Measurements from ENCODE around the gene S1PR3. TPM values are rescaled to one million over a fixed set of nuclear protein-coding genes. Genes with fewer than 3 reads are reported as not detected.
A peak's percentile ranks its signal among the peaks of the same experiment; 100 is the strongest.
"Not testable (repeated sequence)": the region's sequence is repeated elsewhere in the genome, so short reads cannot be mapped to it uniquely, and the experiment has no call there.

Gene S1PR3
- total RNA-seq (ENCODE audit: insufficient read depth, low replicate concordance) = 11.8 TPM

DNA sequence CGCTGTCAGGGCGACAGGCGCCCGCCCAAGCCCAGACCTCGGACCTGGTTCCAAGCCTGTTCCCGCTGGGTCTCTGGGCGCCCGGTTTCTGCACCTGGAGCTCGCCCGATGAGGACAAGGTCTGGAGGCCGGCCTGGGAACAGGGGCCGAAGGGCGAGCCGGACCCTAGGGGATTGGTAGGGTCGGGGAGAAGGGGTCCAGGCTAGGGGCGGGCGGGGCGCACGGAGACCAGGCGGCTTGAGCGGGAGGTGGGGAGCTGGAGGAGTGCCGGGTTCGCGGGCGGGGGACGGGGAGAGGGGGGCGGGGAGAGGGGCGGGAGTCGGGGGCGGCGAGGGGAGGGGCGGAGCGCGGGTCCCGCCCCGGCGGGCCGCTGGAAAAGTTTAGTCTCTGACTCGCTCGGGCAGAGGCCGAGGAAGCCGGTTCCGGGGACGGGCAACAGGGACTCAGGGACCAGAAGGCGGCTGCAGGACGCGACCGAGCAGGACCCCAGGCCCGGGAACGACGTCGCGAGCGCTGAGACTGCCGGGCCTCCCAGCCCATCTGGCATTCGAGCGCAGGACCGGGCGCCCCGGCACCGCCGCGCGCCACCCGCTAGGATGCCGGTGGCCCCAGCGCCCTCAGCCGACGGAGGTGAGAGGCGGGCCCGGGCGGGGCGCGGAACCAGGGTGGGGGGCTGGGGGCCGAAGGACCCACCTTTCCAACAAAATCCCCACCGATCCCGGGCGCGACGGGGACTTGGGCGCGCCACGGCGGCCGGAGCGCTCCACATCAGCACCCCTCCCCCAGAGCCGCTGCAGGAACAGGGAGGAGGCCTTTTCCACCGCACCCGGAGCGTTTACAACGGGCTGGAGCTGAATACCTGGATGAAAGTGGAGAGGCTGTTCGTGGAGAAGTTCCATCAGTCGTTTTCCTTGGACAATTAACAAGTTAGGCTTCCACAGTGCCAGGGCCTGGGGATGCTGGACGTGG lies at the start of gene S1PR3:
Gene S1PR3, plus strand, starts transcription at position 403 of the 969 bp plus-strand sequence. CDS start 9,733 bp downstream, outside the sequence.
- peak; percentile 77 for DNase-seq (ENCODE audit: low spot score)

DNA sequence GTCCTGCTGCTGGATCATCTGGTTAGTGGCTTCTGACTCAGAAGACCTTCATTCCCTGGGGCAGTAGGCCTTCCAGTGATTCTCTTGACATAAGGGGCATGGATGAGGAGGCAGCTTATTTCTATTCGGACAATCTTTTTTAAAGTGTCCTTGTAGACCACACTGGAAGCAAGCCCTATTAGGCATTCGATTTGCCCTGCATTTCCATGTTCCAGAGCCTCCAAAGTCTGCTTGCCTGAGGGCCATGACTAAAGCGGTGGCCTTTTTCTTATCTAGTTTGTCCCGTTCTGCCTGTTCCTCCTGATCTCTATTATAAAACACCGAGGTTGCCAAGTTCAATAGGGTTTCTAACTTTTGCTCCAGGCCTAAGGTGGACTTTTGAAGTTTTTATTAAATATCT lies 49.7 kb upstream of the S1PR3 start:
- DNase-seq (ENCODE audit: low spot score) = not testable (repeated sequence)

DNA sequence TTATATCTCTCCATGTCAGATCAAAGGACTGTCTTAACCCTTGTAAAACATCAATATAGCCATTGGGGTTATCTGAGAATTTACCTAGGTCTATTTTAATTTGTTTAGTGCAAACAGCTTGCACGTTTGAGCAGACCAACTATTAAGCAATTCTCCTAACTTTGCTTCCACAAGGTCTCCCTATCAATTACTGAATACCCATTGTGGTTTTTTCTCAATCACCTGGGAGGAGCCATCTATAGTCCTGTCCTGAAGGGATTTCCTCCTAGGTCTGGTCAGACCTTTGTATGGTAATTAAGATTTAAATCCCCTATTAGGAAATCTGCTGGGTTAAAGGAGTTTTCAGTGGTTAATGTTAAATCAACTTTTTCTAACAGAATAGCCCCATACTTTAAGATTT lies 48.9 kb upstream of the S1PR3 start:
- no peak for DNase-seq (ENCODE audit: low spot score)

DNA sequence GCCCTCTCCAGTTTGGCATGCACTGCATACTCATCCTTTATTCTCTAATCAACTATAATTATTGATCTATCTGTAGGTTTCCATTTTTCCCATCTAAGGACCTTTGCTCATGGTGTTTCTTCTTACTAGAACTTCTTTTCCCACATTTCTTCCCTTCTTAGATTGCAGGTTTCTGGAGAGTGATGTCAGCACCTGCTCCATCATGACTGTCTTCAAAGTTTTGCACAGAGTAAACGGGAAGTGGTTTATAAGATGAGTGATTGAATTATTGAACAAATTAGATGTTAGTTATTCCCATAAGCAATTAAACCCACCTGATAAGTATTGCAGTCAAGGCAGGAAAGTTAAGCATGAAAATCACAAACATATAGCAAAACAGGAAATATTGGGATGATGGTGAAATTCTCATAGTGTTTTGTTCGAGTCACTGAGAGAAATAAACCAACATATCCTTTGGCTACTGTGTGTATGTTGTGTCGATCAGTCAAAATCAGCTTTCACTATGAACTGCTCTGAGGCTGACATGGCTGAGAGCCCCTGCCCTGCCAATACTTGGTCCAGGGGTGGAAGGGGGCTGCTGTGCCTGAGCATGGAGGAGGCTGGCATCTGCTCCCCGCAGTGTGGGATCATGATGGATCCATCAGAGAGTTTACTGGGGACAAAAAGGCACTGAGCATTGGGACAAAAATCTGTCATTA lies 45.5 kb upstream of the S1PR3 start:
- DNase-seq (ENCODE audit: low spot score) = no peak

DNA sequence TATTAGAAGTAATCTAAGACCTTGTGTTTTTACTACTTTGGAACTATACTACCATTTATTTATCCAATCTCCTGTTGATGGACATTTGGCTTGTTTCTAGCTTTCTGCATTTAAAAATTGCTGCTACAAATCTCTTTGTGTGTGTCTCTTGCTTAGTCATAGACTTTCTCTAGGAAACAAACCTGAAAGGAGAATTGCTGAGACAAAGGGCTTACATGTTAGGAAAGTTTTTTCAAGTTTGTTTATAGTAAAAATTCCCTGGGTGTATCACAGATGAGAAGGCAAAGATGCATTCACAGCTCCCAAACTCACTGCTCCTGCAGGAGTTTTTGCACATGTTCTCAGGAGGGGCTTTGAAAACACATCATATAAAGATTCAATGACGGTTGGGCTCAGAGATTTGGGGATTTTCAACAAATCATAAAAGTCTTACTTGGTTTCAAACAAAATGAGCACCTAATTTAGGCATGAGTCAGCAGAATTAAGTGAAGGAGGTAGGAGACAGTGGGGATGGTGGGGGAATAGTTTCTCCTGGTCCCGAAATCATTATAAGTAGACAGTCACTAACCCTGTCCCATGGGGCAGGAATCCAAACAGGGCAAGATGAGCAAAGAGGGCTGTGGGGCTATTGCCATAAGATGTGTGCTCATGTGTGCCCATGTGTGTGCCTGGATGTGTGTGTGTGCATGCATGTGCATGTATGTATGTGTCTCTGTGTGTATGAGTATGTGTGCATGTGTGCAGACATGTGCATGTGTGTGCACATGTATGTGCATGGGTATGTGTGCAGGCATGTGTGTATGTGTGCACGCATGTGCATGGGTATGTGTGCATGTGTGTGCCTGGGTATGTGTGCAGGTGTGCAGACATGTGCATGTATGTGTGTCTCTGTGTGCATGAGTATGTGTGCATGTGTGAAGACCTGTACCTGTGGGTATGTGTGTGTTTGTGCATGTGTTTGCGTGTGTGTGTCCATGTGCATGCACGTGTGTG lies 43.4 kb upstream of the S1PR3 start:
- no peak for DNase-seq (ENCODE audit: low spot score)

DNA sequence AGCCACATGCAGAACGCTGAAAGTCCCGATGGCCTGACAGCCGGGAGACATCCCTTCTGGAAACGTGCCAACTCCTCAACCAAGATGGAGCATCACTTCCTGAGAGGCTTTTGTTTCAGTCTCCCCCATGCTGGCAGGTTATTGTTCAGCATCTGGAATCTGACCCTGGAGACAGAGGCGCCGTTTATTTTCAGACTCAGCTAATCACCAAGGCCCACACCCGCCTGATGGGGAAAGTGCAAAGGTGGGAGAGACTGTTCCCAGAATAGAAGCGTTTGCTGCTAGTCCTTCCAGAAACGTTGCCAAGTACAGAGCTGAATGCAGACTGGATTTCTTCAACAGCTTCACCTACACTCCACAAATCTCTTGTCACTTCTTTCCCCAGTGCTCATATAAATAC lies 41.8 kb upstream of the S1PR3 start:
- peak; percentile 53 for DNase-seq (ENCODE audit: low spot score)

DNA sequence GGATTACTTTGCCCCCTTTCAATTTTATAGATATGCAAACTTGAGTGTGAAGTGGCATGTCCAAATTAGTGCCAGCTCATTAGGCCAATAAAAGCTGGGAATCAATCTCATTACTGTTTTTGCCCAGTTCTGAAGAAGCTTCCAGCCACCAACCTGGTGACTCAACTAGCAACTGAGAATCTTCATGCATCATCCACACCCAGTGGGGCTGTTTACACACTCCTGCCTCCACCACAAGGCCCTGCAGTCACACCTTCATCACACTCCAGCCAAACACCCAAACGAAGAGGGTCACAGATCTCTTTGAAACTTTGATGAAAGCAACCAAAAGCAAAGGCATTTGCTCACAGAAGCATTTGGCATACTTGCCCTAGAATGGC lies 41.3 kb upstream of the S1PR3 start:
- DNase-seq (ENCODE audit: low spot score) = no peak

DNA sequence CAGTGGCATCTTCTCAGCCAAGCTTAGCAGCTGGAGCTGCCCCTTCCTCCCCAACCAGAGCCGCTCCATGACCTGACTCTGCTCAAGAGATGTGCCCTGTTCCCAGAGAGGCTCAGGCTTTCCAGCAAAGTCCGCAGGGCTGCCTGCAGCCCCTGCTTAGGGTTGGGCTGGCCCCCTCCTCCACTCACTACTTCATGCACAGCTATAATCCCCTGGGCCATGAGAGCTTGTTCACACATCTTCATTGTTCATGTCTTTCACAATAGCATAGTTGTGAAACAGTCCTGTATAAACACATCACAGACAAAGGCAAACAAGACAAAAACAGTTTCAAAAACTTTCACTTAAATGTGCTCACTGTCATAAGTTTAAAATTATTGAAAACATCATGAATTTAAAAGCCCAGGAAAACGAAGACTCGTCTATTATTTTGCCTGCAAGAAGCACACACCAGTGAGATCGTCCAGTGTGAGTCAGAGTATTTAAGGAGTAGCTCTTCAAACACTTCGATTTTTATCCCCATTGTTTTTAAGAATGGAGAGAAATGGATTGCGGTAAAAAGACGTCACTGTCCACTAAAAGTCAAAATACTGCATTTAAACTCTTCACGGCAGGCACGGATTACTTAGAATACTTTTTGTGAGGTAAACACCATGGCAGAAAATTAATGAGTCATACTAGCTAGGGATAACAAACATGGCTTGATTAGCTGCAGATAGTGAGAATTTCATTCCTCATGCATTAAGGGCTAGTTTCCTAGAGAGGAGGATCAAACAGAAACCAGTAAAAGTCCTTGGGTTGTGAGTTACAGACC lies 40.7 kb upstream of the S1PR3 start:
- peak; percentile 40 for DNase-seq (ENCODE audit: low spot score)

DNA sequence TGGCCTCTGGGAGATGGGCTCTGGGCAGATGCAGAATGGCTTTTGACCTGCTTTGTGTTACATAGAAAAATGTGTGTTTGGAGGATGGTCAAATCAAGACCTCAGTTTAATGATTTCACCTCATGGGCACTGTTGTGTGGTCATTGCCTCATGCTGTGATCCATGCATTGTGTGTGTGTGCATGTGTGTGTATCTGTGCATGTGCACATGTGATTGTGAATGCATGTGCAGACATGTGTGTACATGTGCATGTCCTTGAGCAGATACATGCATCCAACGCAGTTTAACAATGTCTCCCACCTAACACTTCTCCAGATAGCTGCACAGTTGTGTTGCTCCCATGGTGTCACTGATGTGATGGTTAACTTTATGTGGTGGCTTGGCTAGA lies 40.1 kb upstream of the S1PR3 start:
- DNase-seq (ENCODE audit: low spot score) = no peak

DNA sequence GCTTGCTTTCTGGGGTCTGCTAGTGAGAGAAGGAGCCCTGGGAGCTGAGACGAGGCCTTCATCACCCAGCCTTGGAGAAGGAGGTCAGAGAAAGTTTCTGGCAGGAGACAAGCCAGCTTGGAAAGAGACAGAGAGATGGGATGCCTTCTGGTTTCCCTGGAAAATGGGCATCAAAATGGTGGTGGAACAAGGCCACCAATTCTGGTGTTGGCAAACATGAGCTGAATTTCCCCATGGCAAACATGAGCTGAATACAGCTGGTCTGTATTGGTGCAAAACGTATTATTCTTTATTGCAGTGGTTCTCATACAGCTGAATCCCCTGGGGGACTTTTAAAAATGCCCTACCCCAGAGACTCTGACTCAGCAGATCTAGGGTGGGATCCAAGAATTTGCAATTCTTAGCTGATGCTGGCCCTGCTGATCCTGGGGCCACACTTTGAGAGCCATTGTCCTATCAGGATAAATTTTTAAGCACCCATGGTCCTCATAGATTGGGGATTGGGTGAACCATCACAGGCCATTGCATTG lies 39.1 kb upstream of the S1PR3 start:
- no peak for DNase-seq (ENCODE audit: low spot score)

DNA sequence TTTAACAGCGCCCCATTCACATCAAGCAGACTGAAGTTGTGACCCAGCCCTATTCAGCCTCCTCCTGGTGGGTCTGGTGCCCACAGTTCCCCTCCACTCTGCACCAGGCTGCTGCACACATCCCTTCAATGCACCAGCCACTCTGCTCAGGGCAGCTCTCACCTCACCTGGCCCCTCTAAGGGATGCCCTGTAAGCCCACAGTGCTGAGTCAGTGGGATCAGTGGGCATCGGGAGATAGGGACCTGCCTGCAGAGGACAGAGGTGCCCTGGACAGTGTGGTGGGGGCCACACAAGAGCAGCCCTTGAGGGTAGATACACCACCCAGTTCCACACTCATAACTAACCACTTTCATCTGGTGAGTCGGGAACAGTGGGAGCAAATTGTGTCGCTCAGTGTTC lies 38.3 kb upstream of the S1PR3 start:
- DNase-seq (ENCODE audit: low spot score) = no peak

DNA sequence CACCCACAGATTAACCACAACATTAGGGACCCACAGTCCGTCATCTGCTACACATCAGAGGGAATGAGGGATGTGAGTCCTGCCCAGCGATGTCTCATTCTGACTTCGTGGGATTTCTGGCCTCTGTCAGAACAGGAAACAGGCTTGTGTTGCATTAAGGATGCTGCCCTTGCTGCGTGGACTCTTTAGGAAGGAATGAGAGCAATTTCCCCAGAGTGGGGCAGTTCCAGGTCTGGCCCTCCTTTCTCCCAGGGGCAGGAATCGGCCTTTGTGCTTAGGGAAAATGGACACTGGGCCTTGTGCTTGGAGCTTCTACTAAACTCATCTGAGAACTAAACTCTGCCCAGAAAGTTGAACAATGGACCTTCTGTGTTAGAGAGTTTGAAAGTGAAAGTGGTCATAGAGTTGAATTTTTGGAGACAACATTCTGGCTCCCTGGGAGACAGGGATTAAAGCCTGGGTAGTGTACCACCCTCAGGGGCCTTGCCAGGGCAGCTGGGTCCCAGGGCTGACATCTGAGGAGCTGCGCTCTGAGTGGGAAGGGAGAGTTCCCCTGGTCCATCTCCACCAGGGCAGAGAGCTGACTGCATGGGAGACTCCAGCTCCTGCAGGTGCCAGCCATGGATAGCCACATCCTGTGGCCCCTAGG lies 37.8 kb upstream of the S1PR3 start:
- peak; percentile 66 for DNase-seq (ENCODE audit: low spot score)

DNA sequence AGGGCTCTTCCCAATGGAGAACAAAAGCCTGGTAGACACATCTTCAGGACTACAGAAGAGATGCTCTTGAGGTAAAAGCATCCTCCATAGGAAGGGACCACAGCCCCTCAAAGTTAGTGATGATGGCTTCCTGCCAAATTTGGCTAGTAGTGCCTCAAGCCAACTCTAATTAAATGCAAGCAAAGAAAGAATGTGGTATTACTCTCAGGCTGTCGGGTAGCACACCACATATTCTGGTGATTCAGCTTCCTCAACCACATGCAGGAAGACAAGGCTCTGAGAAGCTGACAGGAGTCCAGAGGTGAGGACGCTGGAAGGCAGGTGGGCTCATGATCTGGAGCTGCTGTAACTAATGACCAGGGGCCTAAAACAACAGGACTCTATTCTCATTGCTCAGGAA lies 37.2 kb upstream of the S1PR3 start:
- DNase-seq (ENCODE audit: low spot score) = no peak

DNA sequence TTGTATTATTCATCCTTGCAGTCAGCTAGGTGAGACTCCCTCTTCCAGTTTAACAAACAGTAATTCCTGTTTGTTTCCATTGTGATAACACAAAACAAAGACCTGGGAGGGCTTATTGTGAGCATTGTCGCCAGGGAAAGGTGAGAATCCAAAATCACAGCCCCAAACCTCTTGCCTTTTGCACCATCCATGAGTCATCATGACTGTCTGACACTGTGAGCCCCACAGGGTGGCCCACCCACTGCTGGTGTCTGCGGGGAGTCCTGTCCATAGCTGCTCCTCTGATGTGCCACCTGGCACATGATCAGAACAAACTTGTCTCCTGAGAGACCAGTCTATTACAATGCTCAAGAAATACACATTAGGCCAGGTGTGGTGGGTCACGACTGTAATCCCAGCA lies 33.7 kb upstream of the S1PR3 start:
- DNase-seq (ENCODE audit: low spot score) = no peak

DNA sequence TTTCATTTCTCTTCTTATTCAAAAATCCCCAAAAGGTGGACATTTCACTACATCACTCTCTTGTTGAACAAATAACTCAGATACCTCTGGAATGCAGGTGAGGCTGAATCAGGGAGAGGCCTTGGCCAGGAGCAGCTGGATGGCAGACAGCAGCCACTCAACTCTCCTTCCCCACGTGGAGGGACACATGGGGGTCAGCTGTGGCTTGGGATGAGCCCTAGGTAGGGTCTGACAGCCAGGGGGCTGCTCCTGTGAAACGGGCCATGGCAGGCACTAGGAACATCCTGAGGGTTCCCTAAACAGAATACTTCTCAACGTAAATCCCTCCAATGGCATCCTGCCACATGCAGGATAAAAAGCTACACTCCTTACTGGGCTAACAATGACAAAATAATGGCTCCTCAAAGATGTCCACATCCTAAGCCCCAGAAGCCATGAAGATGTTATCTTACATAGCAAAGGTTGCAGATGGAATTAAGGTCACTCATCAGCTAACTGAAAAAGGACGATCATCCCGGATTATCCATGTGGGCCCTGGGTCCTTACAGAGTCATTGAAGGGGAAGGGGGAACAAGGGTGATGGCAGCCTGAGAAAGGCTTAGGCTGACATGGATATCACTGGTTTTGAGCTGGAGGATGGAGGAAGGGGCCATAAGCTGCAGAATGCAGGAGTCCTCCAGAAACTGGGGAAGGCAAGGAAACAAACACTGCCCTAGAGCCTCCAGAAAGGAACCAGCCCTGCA lies 31.4 kb upstream of the S1PR3 start:
- DNase-seq (ENCODE audit: low spot score) = no peak

DNA sequence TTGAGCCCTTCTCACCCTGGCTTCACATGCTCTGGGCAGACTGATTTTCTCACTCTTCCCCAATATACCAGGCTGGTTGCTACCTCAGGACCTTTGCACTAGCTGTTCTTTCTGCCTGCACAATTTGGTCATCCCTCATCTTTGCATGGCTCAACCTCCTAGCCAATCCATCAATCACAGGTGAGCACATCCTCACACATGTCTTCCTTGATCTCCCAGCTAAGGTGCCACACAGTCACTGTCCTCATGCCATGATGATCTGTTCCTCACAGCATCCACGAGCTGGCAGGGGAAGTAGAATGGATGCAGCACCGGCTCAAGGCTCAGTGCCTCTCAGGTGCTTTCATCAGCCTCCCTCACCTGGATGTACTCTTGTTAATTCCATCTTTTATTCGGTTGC lies 30.6 kb upstream of the S1PR3 start:
- DNase-seq (ENCODE audit: low spot score) = no peak

DNA sequence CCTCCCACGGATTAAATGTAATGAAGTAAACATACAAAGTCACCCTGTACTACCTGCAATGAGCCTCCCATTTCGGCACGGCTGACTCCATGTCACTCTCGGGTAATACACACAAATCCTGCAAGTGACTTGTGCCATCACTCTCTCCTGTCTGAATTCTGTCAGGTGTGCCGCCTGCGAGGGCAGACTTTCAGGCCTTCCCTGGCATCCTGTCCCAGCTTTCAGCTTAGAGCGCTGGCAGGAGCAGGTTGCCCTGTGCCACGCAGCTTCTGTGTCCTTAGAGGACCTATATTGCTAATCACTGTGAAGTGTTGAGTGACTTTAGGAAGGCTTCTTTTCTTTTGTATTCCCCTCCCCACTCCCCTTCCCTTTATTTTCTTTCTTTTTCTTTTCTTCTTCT lies 25.8 kb upstream of the S1PR3 start:
- DNase-seq (ENCODE audit: low spot score) = no peak

DNA sequence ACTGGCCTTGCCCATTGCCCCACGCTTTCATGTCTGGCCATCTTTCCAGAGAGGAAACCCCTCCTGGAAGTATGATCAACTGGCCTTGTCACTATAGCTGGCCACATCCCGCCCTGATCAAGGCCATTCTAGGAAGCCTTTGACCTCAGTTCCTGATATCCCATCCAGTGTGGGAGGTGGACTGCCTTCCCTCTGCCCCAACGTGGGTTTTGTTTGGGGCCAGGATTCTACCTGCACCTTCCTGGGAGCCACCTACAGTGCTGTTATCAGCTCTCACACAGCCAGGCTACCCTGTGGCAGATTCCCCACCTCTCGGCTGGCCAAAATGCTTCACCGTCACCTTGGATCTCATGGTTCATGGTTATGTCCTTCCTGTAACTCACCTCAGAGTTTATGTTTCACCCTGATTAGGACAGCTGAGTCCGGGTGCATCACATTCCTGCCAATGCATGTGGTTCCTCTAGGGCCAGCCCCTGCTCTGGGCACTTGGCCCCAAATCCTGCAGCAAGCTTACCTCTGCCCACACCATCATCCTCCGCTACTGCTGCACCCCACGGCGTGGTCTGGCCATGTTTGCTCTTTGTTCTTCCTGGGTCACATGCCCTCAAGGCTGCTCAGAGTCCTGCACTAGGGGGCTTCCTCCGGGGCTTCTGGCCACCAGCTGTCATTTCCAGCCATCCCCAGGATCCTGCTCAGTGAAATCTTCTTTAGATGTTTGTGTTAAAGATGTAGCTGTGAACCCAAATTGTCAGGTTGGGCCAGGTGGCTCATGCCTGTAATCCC lies 24.2 kb upstream of the S1PR3 start:
- DNase-seq (ENCODE audit: low spot score) = no peak
